A549 (cell line): ENCODE data around the gene RCOR3. TPM values are rescaled to one million over a fixed set of nuclear protein-coding genes. Genes with fewer than 3 reads are reported as not detected.

Source experiments
- CBX8 ChIP-seq: fragments of 200-600 bp; sonication (generic); IDR thresholded peaks from 2 replicates; pipeline ENCODE4 v1.6.1; 2016
- CHD4 ChIP-seq: fragments of 200-600 bp; sonication (generic); IDR thresholded peaks from 2 replicates; pipeline ENCODE4 v1.6.1; 2016; ENCODE audit warnings: antibody characterized with exemption, mild to moderate bottlenecking, borderline replicate concordance
- CTCF ChIP-seq: fragments of >200 bp; sonication (Bioruptor Twin); formaldehyde crosslinking; IDR thresholded peaks from 3 replicates; pipeline ENCODE4 v1.5.1; 2016
- ELK1 ChIP-seq: fragments of 150-350 bp; IDR thresholded peaks from 2 replicates; pipeline ENCODE4 v1.6.1; 2014; ENCODE audit warnings: low read depth, mild to moderate bottlenecking, low read length
- ESRRA ChIP-seq: fragments of 150-350 bp; IDR thresholded peaks from 2 replicates; pipeline ENCODE4 v1.6.1; 2014; ENCODE audit warnings: mild to moderate bottlenecking, low read length, borderline replicate concordance
- FOXS1 ChIP-seq: fragments of 250-450 bp; sonication (Bioruptor Pico); IDR thresholded peaks from 2 replicates; pipeline ENCODE4 v1.5.0; 2020; ENCODE audit warnings: mild to moderate bottlenecking, moderate library complexity
- HMGXB4 ChIP-seq: fragments of 250-450 bp; sonication (Bioruptor Pico); IDR thresholded peaks from 2 replicates; pipeline ENCODE4 v1.5.0; 2021; ENCODE audit warnings: mild to moderate bottlenecking, moderate library complexity, borderline replicate concordance
- MAFK ChIP-seq: fragments of 450-650 bp; IDR thresholded peaks from 2 replicates; pipeline ENCODE4 v1.6.1; 2014; ENCODE audit not compliant: partially characterized antibody
- MYC ChIP-seq: IDR thresholded peaks from 2 replicates; pipeline ENCODE4 v1.6.1; 2012; ENCODE audit warnings: mild to moderate bottlenecking, inconsistent platforms, low read length, improper control_type of control experiment, borderline replicate concordance
- SREBF2 ChIP-seq: fragments of 450-650 bp; IDR thresholded peaks from 2 replicates; pipeline ENCODE4 v1.6.1; 2014; ENCODE audit warnings: mild to moderate bottlenecking, moderate library complexity
- TFCP2L1 ChIP-seq: fragments of 250-450 bp; sonication (Bioruptor Pico); IDR thresholded peaks from 2 replicates; pipeline ENCODE4 v1.5.0; 2021; ENCODE audit warnings: mild to moderate bottlenecking
- TP53 ChIP-seq: fragments of 250-450 bp; sonication (Bioruptor Pico); IDR thresholded peaks from 2 replicates; pipeline ENCODE4 v1.5.0; 2021; ENCODE audit warnings: mild to moderate bottlenecking, moderate library complexity
- ZC3H11A ChIP-seq: fragments of 450-650 bp; IDR thresholded peaks from 2 replicates; pipeline ENCODE4 v1.6.1; 2014; ENCODE audit warnings: antibody characterized with exemption, mild to moderate bottlenecking
- polyA plus RNA-seq, 4 experiments: library from polyadenylated mRNA; depleted of rRNA in 3 of 4; stranded (reverse); fragments of >200 nt; fragmentation: RNase III in 1 of 4; extraction: RNeasy Plus Mini Kit Qiagen cat#74134 plus additional on column Dnase treatment in 1 of 4; gene quantifications; 2 replicates in 3 of 4; 3 replicates in 1 of 4; pipeline ENCODE4 v1.2.3, GENCODE V29; 2011 to 2017
- TF ChIP-seq, protein P1 (sequence below): fragments of >200 bp; sonication (Bioruptor Twin); formaldehyde crosslinking; IDR thresholded peaks from 2 replicates; pipeline ENCODE4 v1.6.1; 2016
- TF ChIP-seq, protein P2 (sequence below): fragments of 250-450 bp; sonication (Bioruptor Pico); IDR thresholded peaks from 2 replicates; pipeline ENCODE4 v1.5.0; 2020; ENCODE audit warnings: low read depth, mild to moderate bottlenecking, moderate library complexity
- TF ChIP-seq, protein P3 (sequence below): fragments of 200-600 bp; sonication (generic); IDR thresholded peaks from 2 replicates; pipeline ENCODE4 v1.6.1; 2016; ENCODE audit warnings: antibody characterized with exemption, mild to moderate bottlenecking, moderate library complexity
- TF ChIP-seq, protein P4 (sequence below): IDR thresholded peaks from 2 replicates; pipeline ENCODE4 v1.6.1; 2012; ENCODE audit warnings: low read depth, borderline replicate concordance

Gene RCOR3
- polyA plus RNA-seq, 2 of the 4 experiments (the other 2 are of a cell fraction), result 16.3 to 40.7 TPM

DNA sequence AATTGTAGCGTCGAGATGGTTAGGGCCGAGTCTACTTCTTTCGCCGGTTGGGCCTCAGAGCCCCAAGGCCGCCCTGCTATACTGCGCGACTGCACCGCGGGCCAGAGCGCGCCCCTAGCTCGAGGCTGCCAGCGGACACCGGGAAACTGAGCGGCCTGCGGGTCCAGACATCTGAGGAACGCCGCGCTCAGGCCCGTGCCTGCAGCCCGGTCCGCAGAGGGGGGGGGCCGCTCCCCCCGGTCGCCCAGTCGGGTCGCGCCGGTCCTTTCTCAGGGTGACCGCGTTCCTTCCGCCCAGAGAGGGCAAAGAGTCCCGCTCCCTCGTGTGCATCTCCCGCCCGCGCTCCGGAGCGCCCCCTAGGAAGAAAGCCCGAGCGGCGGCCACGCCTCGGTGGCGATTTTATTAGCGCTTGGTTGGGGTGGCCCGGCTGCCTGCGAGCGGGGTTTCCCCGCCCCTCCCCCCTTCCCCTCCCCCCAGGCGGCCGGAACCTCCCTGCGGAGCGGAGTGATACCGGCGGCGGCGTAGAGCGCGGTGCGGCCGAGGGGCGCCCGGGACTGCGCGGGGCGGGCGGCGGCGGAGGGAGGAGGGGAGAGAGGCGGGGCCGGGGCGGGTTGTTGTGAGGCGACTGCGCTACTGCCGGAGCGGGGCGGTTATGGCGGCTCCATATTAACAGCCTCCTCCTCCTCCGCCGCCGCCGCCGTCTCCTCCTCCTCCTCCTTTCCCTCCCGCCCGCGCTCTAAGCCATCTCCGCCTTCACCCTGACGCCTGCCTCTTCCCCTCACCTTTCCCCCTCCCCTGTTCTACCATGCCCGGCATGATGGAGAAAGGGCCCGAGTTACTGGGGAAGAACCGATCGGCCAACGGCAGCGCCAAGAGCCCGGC lies at the start of gene RCOR3 (continued):
- TF ChIP-seq, protein P1, sequence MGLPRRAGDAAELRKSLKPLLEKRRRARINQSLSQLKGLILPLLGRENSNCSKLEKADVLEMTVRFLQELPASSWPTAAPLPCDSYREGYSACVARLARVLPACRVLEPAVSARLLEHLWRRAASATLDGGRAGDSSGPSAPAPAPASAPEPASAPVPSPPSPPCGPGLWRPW, result no peak
- TF ChIP-seq, protein P2, sequence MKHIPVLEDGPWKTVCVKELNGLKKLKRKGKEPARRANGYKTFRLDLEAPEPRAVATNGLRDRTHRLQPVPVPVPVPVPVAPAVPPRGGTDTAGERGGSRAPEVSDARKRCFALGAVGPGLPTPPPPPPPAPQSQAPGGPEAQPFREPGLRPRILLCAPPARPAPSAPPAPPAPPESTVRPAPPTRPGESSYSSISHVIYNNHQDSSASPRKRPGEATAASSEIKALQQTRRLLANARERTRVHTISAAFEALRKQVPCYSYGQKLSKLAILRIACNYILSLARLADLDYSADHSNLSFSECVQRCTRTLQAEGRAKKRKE (CRISPR knock-in tag), result no peak
- no peak for TF ChIP-seq SREBF2
- peak; percentile 96 for TF ChIP-seq HMGXB4 (CRISPR knock-in tag)
- peak; percentile 82; the same call in 1 of the 2 replicates for TF ChIP-seq MYC
- peak; percentile 89 for TF ChIP-seq CTCF
- TF ChIP-seq TFCP2L1 (CRISPR knock-in tag), result peak; percentile 47
- no peak for TF ChIP-seq CHD4
- TF ChIP-seq MAFK, result no peak
- no peak; the same call in 1 of the 2 replicates for TF ChIP-seq TP53 (CRISPR knock-in tag)
- TF ChIP-seq FOXS1 (CRISPR knock-in tag), result no peak
- TF ChIP-seq ESRRA, result no peak
- TF ChIP-seq, protein P3, sequence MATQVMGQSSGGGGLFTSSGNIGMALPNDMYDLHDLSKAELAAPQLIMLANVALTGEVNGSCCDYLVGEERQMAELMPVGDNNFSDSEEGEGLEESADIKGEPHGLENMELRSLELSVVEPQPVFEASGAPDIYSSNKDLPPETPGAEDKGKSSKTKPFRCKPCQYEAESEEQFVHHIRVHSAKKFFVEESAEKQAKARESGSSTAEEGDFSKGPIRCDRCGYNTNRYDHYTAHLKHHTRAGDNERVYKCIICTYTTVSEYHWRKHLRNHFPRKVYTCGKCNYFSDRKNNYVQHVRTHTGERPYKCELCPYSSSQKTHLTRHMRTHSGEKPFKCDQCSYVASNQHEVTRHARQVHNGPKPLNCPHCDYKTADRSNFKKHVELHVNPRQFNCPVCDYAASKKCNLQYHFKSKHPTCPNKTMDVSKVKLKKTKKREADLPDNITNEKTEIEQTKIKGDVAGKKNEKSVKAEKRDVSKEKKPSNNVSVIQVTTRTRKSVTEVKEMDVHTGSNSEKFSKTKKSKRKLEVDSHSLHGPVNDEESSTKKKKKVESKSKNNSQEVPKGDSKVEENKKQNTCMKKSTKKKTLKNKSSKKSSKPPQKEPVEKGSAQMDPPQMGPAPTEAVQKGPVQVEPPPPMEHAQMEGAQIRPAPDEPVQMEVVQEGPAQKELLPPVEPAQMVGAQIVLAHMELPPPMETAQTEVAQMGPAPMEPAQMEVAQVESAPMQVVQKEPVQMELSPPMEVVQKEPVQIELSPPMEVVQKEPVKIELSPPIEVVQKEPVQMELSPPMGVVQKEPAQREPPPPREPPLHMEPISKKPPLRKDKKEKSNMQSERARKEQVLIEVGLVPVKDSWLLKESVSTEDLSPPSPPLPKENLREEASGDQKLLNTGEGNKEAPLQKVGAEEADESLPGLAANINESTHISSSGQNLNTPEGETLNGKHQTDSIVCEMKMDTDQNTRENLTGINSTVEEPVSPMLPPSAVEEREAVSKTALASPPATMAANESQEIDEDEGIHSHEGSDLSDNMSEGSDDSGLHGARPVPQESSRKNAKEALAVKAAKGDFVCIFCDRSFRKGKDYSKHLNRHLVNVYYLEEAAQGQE, result no peak
- TF ChIP-seq ELK1, result no peak
- no peak for TF ChIP-seq ZC3H11A
- no peak for TF ChIP-seq CBX8
- TF ChIP-seq, protein P4, sequence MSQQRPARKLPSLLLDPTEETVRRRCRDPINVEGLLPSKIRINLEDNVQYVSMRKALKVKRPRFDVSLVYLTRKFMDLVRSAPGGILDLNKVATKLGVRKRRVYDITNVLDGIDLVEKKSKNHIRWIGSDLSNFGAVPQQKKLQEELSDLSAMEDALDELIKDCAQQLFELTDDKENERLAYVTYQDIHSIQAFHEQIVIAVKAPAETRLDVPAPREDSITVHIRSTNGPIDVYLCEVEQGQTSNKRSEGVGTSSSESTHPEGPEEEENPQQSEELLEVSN, result peak; percentile 96
